LNCaP clone FGC (cell line): ENCODE measurements around the gene HIVEP3.

ENCODE experiments used
- DNase-seq: peaks from one replicate; pipeline ENCODE4 v3.0.0-alpha.2; 2011; ENCODE audit warnings: low read depth
- H3K4me3 ChIP-seq: 2 replicates; pipeline ENCODE4 v1.5.1; 2011; ENCODE audit warnings: mild to moderate bottlenecking, low read depth, low read length, control low read depth
- TF ChIP-seq, protein P1 (sequence below): IDR thresholded peaks from 2 replicates; pipeline ENCODE4 v1.5.1; 2012; ENCODE audit warnings: mild to moderate bottlenecking; ENCODE audit not compliant: control insufficient read depth, insufficient read depth; ENCODE audit errors: extremely low read depth

HIVEP3 gene

GRCh38 chr1:41652384-41653265 is 266.1 kb downstream of the HIVEP3 start:
- DNase-seq = no peak
- no peak overlapping the region for H3K4me3 ChIP-seq
- TF ChIP-seq, protein P1, sequence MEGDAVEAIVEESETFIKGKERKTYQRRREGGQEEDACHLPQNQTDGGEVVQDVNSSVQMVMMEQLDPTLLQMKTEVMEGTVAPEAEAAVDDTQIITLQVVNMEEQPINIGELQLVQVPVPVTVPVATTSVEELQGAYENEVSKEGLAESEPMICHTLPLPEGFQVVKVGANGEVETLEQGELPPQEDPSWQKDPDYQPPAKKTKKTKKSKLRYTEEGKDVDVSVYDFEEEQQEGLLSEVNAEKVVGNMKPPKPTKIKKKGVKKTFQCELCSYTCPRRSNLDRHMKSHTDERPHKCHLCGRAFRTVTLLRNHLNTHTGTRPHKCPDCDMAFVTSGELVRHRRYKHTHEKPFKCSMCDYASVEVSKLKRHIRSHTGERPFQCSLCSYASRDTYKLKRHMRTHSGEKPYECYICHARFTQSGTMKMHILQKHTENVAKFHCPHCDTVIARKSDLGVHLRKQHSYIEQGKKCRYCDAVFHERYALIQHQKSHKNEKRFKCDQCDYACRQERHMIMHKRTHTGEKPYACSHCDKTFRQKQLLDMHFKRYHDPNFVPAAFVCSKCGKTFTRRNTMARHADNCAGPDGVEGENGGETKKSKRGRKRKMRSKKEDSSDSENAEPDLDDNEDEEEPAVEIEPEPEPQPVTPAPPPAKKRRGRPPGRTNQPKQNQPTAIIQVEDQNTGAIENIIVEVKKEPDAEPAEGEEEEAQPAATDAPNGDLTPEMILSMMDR = no peak

DNA sequence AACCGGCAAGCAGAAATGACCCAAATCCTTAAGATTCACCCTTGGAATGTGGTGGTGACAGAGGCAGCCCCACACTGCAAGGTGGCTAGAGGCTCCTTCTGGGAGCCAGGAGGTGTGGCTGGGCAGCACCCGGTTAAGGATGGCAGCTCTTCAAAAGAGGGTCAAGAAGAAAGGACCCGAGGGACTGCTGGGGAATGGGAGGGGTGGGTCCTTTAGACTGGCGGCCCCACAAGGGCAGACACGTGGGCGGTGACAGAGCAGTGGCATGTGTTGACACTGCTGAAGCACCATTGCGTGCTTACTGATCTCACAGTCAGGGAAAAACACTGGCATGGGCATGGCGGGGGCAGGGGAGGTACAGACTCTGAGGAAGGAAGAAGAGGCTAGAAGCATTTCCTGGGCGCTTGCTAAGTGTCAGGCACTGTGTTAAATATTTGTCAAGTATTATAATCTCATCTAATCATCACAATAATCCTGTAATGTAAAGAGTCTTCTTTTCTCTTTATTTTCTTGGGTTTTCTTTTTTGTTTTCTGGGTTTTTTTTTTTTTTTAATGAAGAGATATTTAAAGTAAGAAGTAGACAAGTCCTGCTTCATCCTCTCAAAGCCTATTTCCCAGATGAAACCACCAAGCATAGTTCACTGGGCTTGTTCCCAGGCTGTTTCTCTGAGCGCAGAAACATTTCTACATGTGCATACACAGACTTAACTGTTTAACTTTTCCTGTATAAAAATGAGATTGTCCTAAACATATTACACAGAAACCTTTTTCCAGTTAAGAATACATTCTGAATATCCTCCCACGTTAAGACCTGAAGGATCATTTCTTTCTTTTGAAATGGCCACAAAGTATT is 268.5 kb downstream of the HIVEP3 start:
- H3K4me3 ChIP-seq = no peak overlapping the region
- DNase-seq = no peak
- TF ChIP-seq, protein P1 = no peak

DNA sequence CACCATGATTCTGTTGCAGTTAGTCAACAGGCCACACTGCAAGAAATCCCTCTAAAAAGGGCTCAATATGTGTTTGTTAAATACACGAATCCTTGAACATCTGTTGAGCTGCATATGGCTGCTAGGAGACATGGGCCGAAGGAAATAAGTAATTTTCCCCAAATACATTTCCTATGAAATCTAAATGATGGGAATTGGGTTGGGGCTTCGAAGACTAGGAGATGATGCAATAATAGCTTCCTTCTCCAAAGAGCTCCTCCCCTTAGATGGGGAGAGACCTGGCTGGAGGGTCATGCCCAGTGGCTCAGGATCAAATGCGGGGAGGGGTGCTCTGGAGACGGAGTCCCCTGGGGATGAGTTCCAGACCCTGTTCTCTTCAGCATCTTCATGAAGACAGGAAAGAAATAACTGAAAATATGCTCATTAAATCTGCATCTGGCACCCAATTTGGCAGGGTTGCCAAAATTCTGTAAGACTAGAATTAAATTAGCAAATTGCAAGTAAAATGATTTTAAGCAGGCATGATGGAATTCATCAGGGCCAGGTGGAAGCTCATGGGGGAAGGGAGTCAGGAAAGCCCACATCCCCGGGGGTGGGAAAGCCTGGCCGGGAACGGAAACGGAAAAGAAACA is 269.2 kb downstream of the HIVEP3 start:
- DNase-seq = no peak
- H3K4me3 ChIP-seq = no peak overlapping the region
- TF ChIP-seq, protein P1 = no peak

DNA sequence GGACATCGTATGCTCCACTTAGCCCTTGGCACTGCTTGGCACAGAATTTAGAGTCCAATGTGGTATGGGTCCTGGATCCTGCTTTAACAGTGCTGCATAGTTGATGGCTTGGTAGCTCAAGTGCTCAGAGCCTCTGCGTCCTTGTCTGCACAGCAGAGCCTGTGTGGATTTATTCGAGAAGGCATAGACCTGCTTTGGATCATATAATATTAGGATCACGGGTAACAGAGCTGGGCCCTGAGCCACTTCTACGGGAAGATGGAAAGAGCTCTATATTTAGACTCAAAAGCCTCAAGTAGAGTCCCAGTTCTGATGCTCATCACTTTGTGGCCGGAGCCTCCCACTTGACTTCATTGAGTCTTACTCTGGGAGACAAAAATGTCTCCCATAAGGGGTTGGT is 269.9 kb downstream of the HIVEP3 start:
- H3K4me3 ChIP-seq = no peak overlapping the region
- TF ChIP-seq, protein P1 = no peak

GRCh38 chr1:41648230-41648629 is 270.5 kb downstream of the HIVEP3 start:
- no peak for DNase-seq
- H3K4me3 ChIP-seq = no peak overlapping the region
- TF ChIP-seq, protein P1 = no peak

More for the DNA sequence above, 269.9 kb downstream of the HIVEP3 start:
- no peak for DNase-seq

DNA sequence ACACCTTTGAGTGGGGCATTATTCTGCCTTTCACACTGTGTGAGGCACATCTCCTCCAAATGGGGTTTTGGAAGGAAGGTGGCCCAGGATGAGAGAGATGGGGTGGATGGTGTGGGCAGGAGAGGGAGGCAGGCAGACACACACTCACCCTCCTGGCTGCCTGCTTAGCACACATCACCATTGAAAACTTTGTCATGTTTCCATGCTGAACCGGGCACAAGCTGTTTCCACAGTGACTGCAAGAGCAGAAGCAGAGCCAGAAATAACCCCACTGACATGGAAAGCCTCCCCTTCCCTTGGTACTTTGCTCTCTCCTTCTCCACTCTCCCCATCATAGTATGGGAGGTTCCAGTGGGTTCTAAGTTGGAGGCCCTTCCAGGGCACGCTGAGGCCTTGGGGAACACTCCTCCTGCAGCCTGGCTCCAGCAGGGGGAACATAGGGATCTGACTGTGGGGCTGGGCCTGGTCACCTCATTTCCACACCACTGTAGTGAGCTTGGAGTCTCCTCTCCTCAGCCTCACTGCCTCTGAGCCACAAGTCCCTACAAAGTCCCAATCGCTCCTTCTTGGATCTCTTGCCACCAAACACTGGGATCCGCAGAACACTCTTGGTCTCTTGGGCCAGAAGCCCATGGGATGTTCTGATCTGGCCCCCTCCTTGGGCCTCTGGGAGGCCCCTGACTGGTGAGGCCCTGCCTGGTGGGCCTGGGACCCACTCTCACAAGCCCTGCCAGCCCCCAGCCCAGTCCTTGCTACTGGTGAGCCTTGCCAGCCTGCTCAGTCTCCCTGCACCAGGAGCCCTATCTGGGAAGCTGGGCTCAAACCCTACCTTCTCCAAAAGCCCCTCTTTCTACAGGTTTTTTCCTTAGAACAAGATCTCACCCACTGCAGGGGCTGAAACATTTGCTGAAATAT is 271.2 kb downstream of the HIVEP3 start:
- DNase-seq = no peak
- TF ChIP-seq, protein P1 = no peak
- H3K4me3 ChIP-seq = no peak overlapping the region
